GM19397 (cell line): ENCODE data around the gene WDR55.
"Not testable (repeated sequence)": the region's sequence is repeated elsewhere in the genome, so short reads cannot be mapped to it uniquely, and the experiment has no call there.

Source experiments
- ATAC-seq: cut with Tn5 transposase; IDR thresholded peaks from one replicate; pipeline ENCODE4 v1.9.1; 2021; ENCODE audit warnings: mild to moderate bottlenecking, moderate library complexity; ENCODE audit not compliant: unreplicated experiment

Gene WDR55, protein sequence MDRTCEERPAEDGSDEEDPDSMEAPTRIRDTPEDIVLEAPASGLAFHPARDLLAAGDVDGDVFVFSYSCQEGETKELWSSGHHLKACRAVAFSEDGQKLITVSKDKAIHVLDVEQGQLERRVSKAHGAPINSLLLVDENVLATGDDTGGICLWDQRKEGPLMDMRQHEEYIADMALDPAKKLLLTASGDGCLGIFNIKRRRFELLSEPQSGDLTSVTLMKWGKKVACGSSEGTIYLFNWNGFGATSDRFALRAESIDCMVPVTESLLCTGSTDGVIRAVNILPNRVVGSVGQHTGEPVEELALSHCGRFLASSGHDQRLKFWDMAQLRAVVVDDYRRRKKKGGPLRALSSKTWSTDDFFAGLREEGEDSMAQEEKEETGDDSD

DNA sequence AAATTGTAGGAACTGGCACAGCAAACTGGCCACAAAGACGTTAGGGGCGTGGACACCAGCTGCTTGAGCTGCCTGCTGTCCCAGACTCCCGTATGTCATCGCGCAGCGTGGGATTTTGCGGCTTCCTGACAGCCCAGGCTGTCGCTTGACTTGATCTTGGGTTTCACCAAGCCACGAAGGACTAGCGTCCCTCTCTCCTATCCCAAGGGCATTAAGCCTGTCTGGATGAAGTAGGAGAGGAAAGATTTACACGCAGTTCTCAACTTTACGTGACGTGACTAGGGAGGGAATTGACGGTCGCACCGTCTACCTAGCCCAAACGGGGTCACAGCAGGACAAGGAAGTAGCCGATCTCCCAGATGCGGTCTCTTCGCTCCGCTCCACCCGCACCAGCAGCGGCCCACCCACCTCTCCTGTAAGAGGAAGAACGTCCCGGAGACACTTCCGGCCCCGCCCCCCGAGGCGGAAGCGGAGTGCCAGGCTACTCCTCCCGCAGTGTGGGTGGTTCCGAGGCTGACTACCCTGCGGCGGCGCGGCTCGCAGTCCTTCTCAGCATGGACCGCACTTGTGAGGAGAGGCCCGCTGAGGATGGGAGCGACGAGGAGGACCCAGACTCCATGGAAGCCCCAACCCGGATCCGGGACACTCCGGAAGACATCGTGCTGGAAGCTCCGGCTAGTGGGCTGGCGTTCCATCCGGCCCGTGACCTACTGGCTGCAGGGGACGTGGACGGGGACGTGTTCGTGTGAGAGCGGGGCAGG lies at the start of gene WDR55:
WDR55 (plus strand) TSS at position 546 of the 761 bp plus-strand sequence; CDS start at position 555, 9 bp downstream.
- peak; percentile 97 for ATAC-seq

GRCh38 chr5:140622301-140622700 lies 42.4 kb upstream of the WDR55 start:
- no peak for ATAC-seq

DNA sequence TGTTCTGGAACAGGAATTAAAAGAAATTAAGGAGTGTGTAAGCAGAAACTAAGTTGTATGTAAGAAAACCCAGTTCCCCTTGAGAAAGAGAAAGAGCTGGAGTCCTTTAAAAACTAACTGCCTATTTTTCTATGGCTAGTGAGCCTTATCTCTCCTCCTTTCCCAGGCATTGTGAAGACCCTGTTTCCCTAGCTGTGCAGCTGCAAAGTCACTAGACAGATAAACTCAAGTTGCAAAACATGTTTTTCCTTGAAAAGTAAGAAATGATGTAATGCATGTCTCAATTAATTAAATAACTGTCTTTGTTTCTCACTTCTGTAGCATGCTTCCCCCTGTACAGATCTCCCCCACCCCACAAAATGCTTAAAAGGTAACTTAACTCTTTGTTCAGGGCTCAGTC lies 41.6 kb upstream of the WDR55 start:
- ATAC-seq, result not testable (repeated sequence)

DNA sequence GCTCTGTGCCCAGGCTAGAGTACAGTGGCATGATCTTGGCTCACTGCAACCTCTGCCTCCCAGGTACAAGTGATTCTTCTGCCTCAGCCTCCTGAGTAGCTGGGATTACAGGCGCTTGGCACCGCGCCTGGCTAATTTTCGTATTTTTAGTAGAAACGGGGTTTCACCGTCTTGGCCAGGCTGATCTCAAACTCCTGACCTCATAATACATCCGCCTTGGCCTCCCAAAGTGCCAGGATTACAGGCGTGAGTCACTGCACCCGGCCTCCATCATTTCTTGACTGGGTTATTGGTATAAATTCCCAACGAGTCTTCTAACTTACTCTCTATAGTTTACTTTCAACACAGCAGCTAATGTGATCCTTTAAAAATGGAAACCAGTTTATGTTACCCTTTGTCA lies 39.8 kb upstream of the WDR55 start:
- ATAC-seq, result not testable (repeated sequence)

DNA sequence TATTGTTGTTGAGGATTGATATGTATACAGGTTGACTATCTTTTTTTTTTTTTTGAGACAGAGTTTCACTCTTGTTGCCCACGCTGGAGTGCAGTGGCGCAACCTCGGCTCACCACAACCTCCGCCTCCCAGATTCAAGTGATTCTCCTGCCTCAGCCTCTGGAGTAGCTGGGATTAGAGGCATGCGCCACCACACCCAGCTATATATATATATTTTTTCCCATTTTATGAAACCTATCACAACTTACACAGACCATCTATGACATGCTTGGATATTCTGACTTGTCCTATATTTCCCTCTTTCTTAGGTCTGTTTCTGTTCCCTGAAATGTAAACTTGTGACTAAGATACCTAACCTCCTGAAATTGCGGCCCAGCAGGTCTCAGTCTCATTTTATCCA lies 36.7 kb upstream of the WDR55 start:
- ATAC-seq, result no peak

GRCh38 chr5:140628711-140629110 lies 36.0 kb upstream of the WDR55 start:
- ATAC-seq, result no peak

GRCh38 chr5:140630292-140631035 lies 34.2 kb upstream of the WDR55 start:
- ATAC-seq, result no peak

- no peak for ATAC-seq
Observed at GRCh38 chr5:140631036-140631417, 33.7 kb upstream of the WDR55 start.

GRCh38 chr5:140631831-140632365 lies 32.8 kb upstream of the WDR55 start:
- ATAC-seq, result peak; percentile 25

- peak; percentile 60 for ATAC-seq
Observed at GRCh38 chr5:140632366-140633020, 32.2 kb upstream of the WDR55 start.

GRCh38 chr5:140633021-140633471 lies 31.7 kb upstream of the WDR55 start, which contains the start of gene CD14:
Gene CD14 (minus strand): TSS chr5:140633175. CDS start chr5:140633071, 104 bp downstream.
- no peak for ATAC-seq

DNA sequence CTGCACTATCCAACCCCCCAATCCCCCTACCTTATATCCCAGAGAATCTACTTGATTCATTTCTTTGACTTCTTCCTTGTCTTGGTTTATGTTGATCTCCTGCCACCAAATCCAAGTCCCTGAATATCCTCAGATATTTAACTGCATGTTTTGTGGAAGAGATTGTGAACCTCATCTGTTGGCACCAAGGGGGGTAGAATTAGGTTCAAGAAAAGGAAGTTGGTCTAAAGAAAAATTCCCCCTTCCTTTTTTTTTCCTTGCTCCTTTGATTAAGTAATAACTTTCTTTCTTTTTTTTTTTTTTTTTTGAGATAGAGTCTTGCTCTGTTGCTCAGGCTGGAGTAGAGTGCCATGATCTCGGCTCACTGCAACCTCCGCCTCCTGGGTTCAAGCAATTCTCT lies 31.2 kb upstream of the WDR55 start:
- ATAC-seq, result no peak

DNA sequence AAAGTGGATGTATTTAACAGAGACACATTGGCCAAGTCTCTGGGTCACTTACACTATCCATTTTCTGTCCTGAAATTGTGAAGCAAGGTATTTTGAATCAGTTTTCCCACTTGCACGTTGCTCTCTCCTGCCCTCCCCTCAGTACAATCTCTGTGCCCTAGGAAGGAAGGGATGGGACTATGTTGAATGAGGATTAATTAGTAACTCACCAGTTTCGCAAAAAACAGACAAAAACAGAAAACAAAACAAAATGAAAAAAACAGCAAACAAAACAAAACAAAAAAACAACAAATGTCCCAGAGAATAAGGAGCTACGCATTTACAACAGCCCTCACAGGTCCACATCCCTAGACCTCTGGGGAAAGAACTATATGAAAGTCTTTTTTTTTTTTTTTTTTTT lies 30.6 kb upstream of the WDR55 start:
- ATAC-seq, result no peak

- ATAC-seq, result no peak
Observed at GRCh38 chr5:140635291-140636257, 29.1 kb upstream of the WDR55 start.

DNA sequence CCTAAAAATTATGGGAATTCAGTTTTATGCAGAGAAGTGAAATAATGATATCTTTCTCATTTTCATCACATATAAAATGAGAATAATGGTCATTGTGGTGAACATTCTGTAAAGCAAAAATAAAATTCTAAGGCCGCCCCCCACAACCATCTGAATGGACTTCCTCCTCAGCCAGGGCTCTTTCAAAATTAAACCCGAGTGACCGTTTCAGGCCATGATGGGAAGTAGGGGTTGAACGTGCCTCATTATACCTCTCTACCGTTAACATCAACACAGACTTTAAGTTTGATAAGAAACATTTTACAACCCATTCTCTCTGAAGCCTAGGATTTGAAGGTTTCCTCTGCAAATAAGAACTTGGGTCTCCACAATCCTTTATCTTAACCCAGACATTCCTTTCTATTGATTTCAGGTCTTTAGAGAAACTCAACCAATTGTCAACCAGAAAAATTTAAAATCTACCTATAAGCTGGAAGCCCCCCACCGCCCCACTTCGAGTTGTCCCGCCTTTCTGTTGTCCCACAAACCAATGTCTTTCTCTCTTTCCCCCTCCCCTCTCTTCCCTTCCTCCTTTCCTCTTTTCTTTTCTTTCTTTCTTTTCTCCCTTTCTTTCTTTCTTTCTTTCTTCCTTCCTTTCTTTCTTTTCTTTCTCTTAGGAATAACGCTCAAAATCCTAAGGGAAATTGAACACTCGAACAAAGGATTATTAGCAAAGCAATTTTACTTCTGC lies 27.2 kb upstream of the WDR55 start:
- no peak for ATAC-seq

- ATAC-seq, result not testable (repeated sequence)
Observed at GRCh38 chr5:140638898-140639147, 25.9 kb upstream of the WDR55 start.

DNA sequence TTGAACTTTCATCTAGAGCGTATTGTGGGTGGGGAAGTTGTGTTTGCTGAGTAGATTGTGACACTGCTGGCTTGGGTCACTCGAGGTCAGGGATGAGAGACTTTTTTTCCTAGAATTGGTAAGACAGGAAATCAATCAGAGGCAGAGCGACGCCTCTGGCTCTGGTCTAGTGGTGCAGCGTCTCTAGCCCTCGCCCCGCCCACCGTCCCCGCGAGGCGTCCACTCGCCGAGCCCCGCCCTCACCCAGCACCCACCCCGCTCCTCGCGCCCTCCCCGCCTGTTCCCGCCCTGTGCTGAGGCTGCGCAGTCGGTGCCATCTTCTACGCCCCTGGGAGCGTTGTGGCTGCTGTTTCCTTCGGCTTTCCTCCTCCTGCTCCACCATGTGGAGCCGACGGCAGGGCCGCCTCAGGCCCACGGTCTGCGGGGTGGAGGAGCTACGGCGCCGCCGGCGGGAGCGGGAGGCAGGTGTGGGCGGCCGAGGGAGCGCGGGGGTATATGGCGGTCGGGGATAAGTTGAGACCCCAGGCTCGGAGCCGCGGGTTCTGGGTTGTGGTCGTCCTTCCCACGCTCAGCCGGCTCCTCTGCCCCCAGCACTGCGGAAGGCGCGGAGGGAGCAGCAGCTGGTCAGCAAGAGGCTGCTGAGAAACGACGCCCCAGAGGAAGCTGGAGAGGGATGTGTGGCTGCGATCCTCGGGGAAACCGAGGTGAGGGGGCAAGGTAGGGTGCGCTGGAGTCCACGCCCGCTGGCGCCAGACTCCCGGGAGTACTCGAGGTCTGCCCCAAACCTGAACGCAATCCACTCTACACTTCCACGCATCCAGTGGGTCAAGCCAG lies 25.3 kb upstream of the WDR55 start, which contains the start of gene TMCO6:
TMCO6 (plus strand) TSS at position 304 of the 834 bp plus-strand sequence; CDS start at position 381, 77 bp downstream.
- peak; percentile 97 for ATAC-seq

DNA sequence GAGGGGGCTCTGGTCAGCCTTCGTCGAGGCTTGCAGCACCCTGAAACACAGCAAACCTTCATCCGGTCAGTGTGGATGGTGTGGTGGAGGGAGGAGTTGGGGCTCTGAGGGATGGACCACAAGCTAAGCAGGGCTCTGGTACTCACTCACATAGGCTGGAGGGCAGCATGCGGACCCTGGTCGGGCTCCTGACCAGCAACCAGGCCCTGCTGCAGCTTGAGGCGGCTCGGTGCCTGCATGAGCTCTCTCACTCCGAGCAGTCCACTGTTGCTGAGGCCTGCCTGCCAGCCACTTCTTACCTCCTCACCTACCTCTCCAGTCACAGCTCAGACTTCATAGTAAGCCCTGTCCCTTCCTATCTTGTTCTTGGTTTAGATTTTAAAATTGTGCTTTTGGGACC lies 23.0 kb upstream of the WDR55 start:
- no peak for ATAC-seq
